GM18520 (cell line): ENCODE results near the gene CPEB2.
"Not testable (repeated sequence)": the region's sequence is repeated elsewhere in the genome, so short reads cannot be mapped to it uniquely, and the experiment has no call there.

Experiments used
- ATAC-seq: cut with Tn5 transposase; IDR thresholded peaks from one replicate; pipeline ENCODE4 v1.9.1; 2021; ENCODE audit not compliant: unreplicated experiment

Gene CPEB2

GRCh38 chr4:15043922-15044321, 41.6 kb downstream of the CPEB2 start:
- ATAC-seq, result no peak

GRCh38 chr4:15054541-15054940, 52.3 kb downstream of the CPEB2 start:
- ATAC-seq, result no peak

DNA sequence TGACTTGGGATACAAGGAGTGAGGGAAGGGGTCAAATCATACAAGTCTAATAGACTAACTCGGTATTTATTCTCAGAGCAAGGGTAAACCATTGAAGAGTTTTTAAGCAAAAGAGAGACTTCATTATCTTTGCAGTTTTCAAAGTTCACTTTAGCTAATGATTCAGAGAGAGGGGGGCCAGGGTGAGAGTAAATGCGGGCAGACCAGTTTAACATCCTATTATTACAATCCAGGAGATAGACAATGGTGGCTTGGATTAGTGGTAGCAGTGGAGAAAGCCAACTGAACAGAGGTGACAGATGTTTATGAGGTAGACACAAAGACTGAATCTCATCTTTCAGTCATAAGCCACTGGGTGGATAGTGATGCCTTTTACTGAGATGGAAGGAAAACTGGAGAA, 57.9 kb downstream of the CPEB2 start:
- no peak for ATAC-seq

GRCh38 chr4:15063341-15063740, 61.1 kb downstream of the CPEB2 start:
- no peak for ATAC-seq

DNA sequence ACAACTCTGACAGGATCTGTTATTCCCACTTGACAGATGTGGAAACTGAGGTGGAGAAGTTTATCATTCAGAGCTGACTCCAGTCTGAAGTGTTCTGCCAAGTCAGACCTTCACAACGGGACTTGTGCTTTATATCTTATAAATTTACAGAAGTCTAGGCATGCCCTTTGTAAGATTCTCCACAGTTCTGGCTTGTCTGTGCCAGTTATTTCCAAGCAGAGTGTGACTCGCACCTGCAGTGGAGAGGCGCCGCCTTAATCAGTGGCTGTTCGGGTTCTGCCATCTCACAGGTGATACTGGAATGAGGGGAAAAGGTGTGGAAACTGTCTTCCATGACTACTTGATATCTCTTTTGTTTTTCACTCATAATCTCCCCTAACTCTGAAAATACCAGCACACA, 63.2 kb downstream of the CPEB2 start:
- no peak for ATAC-seq

DNA sequence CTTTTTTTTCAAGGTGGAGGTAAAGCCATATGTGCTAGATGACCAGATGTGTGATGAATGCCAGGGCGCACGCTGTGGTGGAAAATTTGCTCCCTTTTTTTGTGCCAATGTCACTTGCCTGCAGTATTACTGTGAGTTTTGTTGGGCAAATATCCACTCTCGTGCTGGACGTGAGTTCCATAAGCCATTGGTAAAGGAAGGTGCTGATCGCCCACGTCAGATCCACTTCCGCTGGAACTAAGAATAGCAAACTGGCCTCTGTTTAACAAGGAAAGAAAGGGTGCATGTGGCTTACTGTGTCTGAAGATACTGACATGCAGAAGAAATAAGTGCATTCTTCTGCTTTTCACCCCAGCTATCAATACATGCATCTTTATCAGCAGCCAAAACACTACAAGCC, 63.9 kb downstream of the CPEB2 start:
- no peak for ATAC-seq

DNA sequence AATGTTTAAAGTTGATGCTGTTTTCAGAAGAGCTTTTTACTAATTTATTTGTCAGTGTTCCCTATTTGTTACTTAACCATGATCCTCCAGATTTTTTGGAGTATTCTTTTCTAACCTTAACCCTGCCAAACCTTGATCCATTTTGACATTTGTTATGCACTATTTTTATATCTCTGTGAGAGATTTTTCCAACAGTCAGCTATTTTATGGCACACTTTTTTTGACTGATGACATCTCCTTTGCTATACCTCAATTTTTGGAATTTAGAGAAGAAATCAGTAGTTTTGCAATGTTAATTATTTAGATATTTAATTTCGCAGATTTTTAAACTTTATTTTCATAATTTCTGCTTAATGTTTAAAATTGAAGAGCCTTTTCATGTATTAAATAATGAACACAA, 66.0 kb downstream of the CPEB2 start:
- ATAC-seq, result no peak

GRCh38 chr4:15075875-15076274, 73.6 kb downstream of the CPEB2 start:
- ATAC-seq, result no peak

DNA sequence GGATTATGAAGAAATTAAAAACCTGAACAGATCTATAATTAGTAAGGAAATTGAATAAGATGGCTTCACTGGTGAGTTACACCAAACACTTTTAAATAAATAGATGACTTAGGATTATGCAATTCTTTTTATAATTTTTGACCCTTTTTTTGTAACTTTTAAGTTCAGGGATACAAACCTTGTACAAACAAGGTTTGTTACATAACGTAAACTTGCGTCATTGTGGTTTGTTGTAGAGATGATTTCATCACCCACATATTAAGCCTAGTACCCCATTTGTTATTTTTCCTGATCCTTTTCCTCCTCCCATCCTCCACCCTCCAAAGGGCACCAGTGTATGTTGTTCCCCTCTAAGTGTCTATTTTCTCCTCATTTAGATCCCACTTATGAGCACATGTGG, 75.7 kb downstream of the CPEB2 start:
- ATAC-seq, result no peak

GRCh38 chr4:15078682-15079642, 76.7 kb downstream of the CPEB2 start:
- no peak for ATAC-seq

GRCh38 chr4:15084780-15085179, 82.5 kb downstream of the CPEB2 start:
- no peak for ATAC-seq

DNA sequence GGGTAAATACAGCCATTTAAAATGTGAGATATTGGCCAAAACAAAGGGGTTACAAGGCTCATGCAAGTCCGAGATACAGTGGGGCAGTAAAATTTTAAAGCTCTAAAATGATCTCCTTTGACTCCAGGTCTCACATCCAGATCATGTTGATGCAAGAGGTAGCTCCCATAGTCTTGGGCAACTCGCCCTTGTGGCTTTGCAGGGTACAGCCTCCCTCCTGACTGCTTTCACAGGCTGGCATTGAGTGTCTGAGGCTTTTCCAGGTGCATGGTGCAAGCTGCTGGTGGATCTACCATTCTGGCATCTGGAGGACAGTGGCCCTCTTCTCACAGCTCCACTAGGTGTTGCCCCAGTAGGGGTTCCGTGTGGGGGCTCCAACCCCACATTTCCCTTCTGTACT, 83.5 kb downstream of the CPEB2 start:
- ATAC-seq, result not testable (repeated sequence)

- not testable (repeated sequence) for ATAC-seq
These were observed 84.0 kb downstream of the CPEB2 start for GRCh38 chr4:15086259-15086658.

DNA sequence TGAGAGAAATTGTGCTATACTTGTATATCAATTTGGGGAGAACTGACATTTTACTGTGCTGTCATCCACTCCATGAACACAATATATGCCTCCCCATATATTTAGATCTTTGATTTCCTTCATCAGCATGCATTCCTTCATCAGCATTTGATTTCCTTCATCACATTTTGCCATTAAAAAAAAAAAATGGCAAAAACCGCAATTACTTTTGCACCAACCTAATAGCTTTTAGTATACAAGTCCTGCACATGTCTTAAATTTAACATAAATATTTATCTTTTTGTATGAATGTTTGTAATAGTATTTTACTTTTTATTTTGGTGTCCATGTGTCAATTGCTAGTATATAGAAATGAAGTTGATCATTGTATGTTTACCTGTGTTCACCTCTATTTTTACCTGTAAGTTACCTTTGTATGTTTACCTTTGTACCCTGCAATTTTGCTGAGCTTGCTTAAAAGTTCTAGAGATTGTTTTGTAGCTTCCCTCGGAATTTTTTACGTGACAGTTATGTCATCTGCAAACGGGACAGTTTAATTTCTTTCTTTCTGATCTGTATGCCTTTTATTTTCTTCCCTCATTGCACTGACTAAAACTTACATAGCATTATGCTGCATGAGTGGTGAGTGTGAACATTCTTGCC, 86.2 kb downstream of the CPEB2 start:
- no peak for ATAC-seq

- no peak for ATAC-seq
These were observed 87.7 kb downstream of the CPEB2 start for GRCh38 chr4:15089979-15090378.

GRCh38 chr4:15100380-15100779, 98.1 kb downstream of the CPEB2 start:
- no peak for ATAC-seq

- no peak for ATAC-seq
These were observed 98.9 kb downstream of the CPEB2 start for GRCh38 chr4:15100994-15101695.

DNA sequence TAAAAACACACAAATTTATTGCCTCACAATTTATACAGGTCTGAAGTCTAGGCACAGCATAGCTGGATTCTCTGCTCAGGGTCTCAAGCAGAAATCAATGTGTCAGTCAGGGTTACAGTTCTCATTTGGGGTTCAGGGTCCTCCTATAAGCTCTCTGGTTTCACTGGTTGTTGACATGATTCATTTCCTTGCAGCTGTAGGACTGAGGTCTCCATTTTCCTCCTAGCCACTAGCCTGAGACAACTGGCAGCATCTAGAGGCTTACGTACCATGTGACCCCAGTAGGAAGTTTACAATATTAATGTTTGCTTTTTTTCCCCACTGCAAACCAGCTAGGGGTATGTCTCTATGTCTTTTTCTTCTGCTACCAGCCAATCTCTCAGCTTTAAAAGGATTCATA, 102.5 kb downstream of the CPEB2 start:
- ATAC-seq, result no peak

DNA sequence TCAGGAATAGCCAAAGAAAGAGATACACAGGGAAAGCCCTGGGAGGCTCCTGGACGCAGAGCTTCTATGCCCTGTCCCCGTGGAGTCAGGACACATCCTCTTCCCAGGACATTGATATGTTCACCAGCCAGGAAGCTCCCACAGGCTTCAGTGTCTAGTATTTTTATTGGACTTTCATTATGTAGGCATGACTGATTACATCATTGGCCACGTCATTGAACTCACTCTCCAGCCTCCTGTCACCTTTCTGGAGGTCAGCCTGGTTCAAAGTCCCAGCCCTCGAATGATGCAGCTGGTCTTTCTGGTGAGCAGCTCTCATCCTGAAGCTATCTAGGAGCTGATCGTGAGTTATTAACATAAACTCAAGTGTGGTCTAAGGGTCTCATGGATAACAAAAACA, 104.1 kb downstream of the CPEB2 start:
- no peak for ATAC-seq

DNA sequence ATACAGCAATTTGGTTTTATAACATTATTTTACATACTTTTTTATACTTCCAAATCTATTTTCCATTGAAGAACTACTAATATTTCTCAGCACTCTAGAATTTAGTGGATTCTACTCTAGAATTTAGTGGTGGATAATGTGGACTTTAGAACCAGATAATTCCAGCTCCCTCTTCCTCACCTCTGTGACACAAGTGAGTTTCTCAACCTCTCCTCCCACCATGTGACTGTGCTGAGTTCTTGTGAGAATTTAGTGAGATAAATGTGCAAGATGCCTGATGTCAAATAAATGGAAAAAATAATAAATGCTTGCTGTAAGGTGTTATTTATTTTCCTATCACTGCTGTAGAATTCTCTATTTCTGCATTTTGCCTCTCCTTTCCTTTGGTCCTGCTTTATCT, 107.3 kb downstream of the CPEB2 start:
- ATAC-seq, result no peak

DNA sequence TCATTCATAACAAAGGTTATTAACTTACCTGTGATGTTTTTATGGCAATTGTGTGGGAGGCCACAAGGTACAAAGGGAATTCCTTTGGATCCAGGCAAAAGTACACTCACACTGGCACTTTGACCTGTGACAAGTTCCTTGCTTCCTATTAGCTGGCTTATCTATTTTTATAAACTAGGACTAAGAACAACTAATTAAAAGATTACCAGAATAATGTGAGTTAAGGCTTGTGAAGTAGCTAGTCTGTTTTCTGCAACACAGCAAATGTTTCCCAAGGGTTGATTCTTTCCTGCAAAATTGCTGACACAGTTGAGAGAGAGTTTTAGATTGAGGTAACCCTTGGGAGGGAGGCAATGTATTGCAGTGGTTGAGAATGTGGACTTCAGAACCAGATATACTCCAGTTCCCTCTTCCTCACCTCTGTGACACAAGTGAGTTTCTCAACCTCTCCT, 107.9 kb downstream of the CPEB2 start:
- no peak for ATAC-seq
